Measurements from ENCODE around the gene ZC3H10. TPM values are rescaled to one million over a fixed set of nuclear protein-coding genes. Genes with fewer than 3 reads are reported as not detected.

ZC3H10 gene
- total RNA-seq, 1 donor from 2014 or later, result 4.5 TPM

- Histone ChIP-seq H3K27me3 (ENCODE audit: control insufficient read depth, insufficient read depth, low read length) (no peaks in the 10 kb centered on the region), H3K4me3 (ENCODE audit: low read depth, low read length) (no peak overlapping the region), H3K36me3 (ENCODE audit: control insufficient read depth, insufficient read depth, low read length) (peaks cover 12% of the 10 kb centered on the region)
- TF ChIP-seq CTCF (IDR thresholded peaks at IDR 0.05; ENCODE audit: insufficient read depth, low read length, severe bottlenecking), result peak; percentile 64
- peak; percentile 18 for DNase-seq (ENCODE audit: low read depth)
- FAIRE-seq, result no peak
Observed at GRCh38 chr12:56084958-56085543, 33.0 kb upstream of the ZC3H10 start.

GRCh38 chr12:56086096-56086495 is 32.0 kb upstream of the ZC3H10 start:
- Histone ChIP-seq H3K36me3 (ENCODE audit: control insufficient read depth, insufficient read depth, low read length) (peaks cover 12% of the 10 kb centered on the region), H3K4me3 (ENCODE audit: low read depth, low read length) (no peak overlapping the region), H3K27me3 (ENCODE audit: control insufficient read depth, insufficient read depth, low read length) (no peaks in the 10 kb centered on the region)
- FAIRE-seq (peak; percentile 55), DNase-seq (ENCODE audit: low read depth) (peak; percentile 83)
- TF ChIP-seq CTCF (IDR thresholded peaks at IDR 0.05; ENCODE audit: insufficient read depth, low read length, severe bottlenecking), result no peak

GRCh38 chr12:56086608-56087007 is 31.5 kb upstream of the ZC3H10 start:
- TF ChIP-seq CTCF (IDR thresholded peaks at IDR 0.05; ENCODE audit: insufficient read depth, low read length, severe bottlenecking), result no peak
- Histone ChIP-seq H3K27me3 (ENCODE audit: control insufficient read depth, insufficient read depth, low read length) (no peaks in the 10 kb centered on the region), H3K4me3 (ENCODE audit: low read depth, low read length) (no peak overlapping the region), H3K36me3 (ENCODE audit: control insufficient read depth, insufficient read depth, low read length) (peaks cover 12% of the 10 kb centered on the region)
- DNase-seq (ENCODE audit: low read depth), result no peak
- FAIRE-seq, result no peak

GRCh38 chr12:56087220-56087619 is 30.8 kb upstream of the ZC3H10 start:
- Histone ChIP-seq H3K4me3 (ENCODE audit: low read depth, low read length) (no peak overlapping the region), H3K27me3 (ENCODE audit: control insufficient read depth, insufficient read depth, low read length) (no peaks in the 10 kb centered on the region), H3K36me3 (ENCODE audit: control insufficient read depth, insufficient read depth, low read length) (peaks cover 12% of the 10 kb centered on the region)
- FAIRE-seq (peak; percentile 32), DNase-seq (ENCODE audit: low read depth) (peak; percentile 37)
- TF ChIP-seq CTCF (IDR thresholded peaks at IDR 0.05; ENCODE audit: insufficient read depth, low read length, severe bottlenecking), result no peak

GRCh38 chr12:56097738-56098137 is 20.3 kb upstream of the ZC3H10 start:
- H3K4me3 ChIP-seq (ENCODE audit: low read depth, low read length), result no peak overlapping the region
- H3K36me3 ChIP-seq (ENCODE audit: control insufficient read depth, insufficient read depth, low read length), result peaks cover 31% of the 10 kb centered on the region
- FAIRE-seq (no peak), DNase-seq (ENCODE audit: low read depth) (no peak)
- TF ChIP-seq CTCF (IDR thresholded peaks at IDR 0.05; ENCODE audit: insufficient read depth, low read length, severe bottlenecking), result no peak
- H3K27me3 ChIP-seq (ENCODE audit: control insufficient read depth, insufficient read depth, low read length), result no peaks in the 10 kb centered on the region

GRCh38 chr12:56098592-56098991 is 19.5 kb upstream of the ZC3H10 start:
- DNase-seq (ENCODE audit: low read depth), result no peak
- H3K27me3 ChIP-seq (ENCODE audit: control insufficient read depth, insufficient read depth, low read length), result no peaks in the 10 kb centered on the region
- H3K36me3 ChIP-seq (ENCODE audit: control insufficient read depth, insufficient read depth, low read length), result peaks cover 25% of the 10 kb centered on the region
- no peak overlapping the region for H3K4me3 ChIP-seq (ENCODE audit: low read depth, low read length)
- TF ChIP-seq CTCF (IDR thresholded peaks at IDR 0.05; ENCODE audit: insufficient read depth, low read length, severe bottlenecking), result no peak
- no peak for FAIRE-seq

All from bronchial epithelial cell (primary cell).